Fibroblast of pulmonary artery (primary cell): ENCODE data around the gene NAT16.
"Not testable (repeated sequence)": the region's sequence is repeated elsewhere in the genome, so short reads cannot be mapped to it uniquely, and the experiment has no call there.

Experiments
- DNase-seq: peaks from one replicate; pipeline ENCODE4 v3.0.0-alpha.2; 2010; ENCODE audit warnings: low read depth
- H3K4me3 ChIP-seq: replicated peaks from 2 replicates; pipeline ENCODE4 v1.5.1; 2011; ENCODE audit warnings: low read depth, mild to moderate bottlenecking, control low read depth, low read length, moderate library complexity
- CTCF ChIP-seq: IDR thresholded peaks from 2 replicates; pipeline ENCODE4 v1.5.1; 2011; ENCODE audit warnings: mild to moderate bottlenecking, control low read depth, low read length, inconsistent platforms; ENCODE audit errors: missing control alignments

The NAT16 gene

DNA sequence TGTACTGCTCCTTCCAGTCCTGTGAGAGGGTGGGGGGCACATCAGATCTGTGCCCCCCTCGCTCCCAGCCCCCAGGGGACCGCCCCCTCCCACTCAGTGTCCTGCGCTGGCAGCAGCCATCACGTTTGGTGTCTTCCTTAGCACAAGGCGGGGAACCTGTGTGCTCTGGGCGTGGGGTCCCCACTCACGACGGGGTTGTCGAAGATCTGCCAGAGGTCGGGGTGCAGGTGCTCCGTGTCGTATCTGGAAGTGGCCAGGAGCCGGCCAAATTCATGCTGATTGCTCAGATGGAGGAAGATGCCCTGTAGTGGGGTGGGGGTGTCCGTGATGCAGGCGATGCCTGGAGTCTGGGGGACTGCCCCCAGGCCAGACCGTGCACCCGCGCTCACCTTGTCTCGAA is 30.1 kb upstream of the NAT16 start:
- no peak for DNase-seq
- no peak for TF ChIP-seq CTCF
- no peak overlapping the region for H3K4me3 ChIP-seq

DNA sequence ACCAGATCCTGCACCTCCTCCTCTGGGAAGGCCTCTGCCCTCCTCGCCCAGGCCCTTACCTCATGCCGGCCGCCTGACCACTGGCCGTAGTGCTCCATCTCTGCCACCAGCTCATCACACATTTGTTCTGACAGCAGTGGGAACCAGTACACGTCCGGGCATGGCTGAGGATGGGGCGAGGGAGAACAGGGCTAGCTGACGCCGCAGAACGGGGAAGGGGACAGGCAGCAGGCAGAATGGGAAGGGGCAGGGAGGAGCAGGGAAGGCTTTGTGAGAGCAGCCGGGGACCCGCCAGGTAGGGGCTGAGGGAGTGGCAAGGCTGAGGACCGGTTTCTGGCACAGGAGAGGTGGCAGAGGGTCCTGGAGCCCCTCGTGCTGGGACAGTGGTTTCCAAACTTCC is 28.7 kb upstream of the NAT16 start:
- TF ChIP-seq CTCF = no peak
- DNase-seq = no peak
- H3K4me3 ChIP-seq = no peak overlapping the region

- no peak for TF ChIP-seq CTCF
- H3K4me3 ChIP-seq = no peak overlapping the region
- no peak for DNase-seq
These were observed 27.4 kb upstream of the NAT16 start for GRCh38 chr7:101207459-101207858.

DNA sequence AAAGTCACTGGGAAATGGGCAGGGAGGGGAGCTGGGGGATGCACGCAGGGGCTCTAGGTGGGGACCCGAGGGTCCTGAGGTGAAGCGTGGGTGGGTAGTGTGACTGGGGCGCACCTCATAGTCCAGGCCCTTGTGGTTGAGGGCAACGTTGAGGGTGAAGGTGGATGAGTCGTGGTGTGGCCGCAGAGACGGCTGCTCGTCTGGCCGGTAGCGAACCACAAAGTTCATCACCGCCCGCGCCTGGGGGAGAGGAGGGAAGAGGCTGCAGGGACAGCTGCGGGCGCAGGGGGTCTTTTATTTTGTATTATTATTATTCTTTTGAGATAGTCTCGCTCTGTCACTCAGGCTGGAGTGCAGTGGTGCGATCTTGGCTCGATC is 26.6 kb upstream of the NAT16 start:
- no peak for TF ChIP-seq CTCF
- DNase-seq = no peak
- no peak overlapping the region for H3K4me3 ChIP-seq

- DNase-seq = no peak
- TF ChIP-seq CTCF = no peak
- no peak overlapping the region for H3K4me3 ChIP-seq
These were observed 26.0 kb upstream of the NAT16 start for GRCh38 chr7:101205901-101206664.

DNA sequence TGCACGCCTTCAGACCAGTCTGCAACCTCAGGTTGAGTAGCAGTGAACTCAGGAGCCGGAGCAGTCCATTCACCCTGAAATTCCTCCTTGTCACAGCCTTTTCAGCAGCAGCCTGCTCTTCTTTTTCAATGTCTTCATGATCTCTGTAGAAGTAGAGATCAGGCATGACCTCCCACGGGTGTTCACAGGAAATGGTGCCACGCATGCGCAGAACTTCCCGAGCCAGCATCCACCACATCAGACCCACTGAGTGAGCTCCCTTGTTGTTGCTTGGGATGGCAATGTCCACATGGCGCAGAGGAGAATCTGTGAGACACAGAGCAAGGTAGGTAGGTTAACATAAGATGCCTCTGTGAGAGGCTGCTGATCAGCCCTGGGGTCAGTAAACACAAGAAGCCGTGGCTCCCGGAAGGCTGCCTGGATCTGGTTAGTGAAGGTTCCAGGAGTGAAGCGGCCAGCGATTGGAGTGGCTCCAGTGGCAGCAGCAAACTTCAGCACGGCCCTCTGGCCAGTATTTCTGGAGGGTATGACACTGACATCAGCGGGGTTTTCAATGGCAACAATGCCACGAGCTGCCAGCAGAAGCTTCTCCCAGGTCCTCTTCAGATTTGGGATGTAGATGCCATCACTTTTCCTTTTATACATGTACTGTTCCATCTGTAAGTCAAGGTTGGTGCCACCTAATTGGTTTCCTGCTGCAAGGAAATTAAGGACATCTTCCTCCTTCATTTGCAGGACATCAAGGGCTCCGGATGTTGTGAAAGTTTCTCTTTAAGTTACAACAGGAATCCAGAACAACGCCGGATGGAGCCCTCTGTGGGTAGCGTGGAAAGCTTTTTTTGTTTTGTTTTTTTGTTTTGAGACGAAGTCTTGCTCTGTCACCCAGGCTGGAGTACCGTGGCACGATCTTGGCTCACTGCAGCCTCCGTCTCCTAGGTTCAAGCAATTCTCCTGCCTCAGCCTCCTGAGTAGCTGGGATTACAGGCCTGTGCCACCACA is 23.9 kb upstream of the NAT16 start:
- peak; percentile 36 for DNase-seq
- H3K4me3 ChIP-seq = not testable (repeated sequence)

DNA sequence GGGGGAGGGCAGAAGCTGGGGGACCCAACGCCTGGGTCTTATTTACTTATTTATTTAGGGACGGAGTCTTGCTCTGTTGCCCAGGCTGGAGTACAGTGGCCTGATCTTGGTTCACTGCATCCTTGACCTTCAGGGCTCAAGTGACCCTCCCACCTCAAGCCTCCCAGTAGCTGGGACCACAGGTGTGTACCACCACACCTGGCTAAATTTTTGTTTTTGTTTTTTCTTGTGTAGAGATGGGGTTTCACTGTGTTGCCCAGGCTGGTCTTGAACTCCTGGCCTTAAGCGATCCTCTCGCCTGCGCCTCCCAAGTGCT is 22.5 kb upstream of the NAT16 start:
- H3K4me3 ChIP-seq = no peak overlapping the region
- no peak for DNase-seq
- TF ChIP-seq CTCF = no peak
